AG04450 (cell line): ENCODE results near the gene TMEM150B. TPM values are rescaled to one million over a fixed set of nuclear protein-coding genes. Genes with fewer than 3 reads are reported as not detected.

ENCODE experiments used
- CTCF ChIA-PET: fragments of 300-600, 350-600 bp; formaldehyde crosslinking; extraction: SDS; loops from one replicate; lab custom pipeline; 2022; ENCODE audit warnings: antibody characterized with exemption, inconsistent platforms; lab: Charles Lee
- POLR2A ChIA-PET: fragments of 350-600 bp; formaldehyde crosslinking; extraction: SDS; loops from one replicate; lab custom pipeline; 2021; ENCODE audit warnings: antibody characterized with exemption, inconsistent platforms; lab: Yijun Ruan, JAX
- DNase-seq: peaks from one replicate; pipeline ENCODE4 v3.0.0-alpha.2; 2011; ENCODE audit warnings: low read depth, low spot score
- H3K27ac ChIP-seq: one replicate; pipeline ENCODE4 v1.5.1; 2012; ENCODE audit warnings: low read depth, low read length, control low read depth
- H3K27me3 ChIP-seq: one replicate; pipeline ENCODE4 v1.6.0; 2012; ENCODE audit warnings: low read length; ENCODE audit not compliant: control insufficient read depth, insufficient read depth
- H3K4me3 ChIP-seq: 2 replicates; pipeline ENCODE4 v1.5.1; 2011; ENCODE audit warnings: mild to moderate bottlenecking, low read depth, low read length, control low read depth
- H3K9me3 ChIP-seq: 2 replicates; pipeline ENCODE4 v1.5.1; 2012; ENCODE audit warnings: low read length; ENCODE audit not compliant: control insufficient read depth, insufficient read depth
- polyA plus RNA-seq: library from polyadenylated mRNA; depleted of rRNA; stranded (reverse); fragments of >200 nt; gene quantifications from 2 replicates; pipeline ENCODE4 v1.2.3, GENCODE V29; 2011
- TF ChIP-seq, protein P1 (sequence below): IDR thresholded peaks from 2 replicates; pipeline ENCODE4 v1.5.1; 2011; ENCODE audit warnings: low read depth, low read length, control low read depth, inconsistent platforms

Gene TMEM150B
- polyA plus RNA-seq, 1 experiment: not detected

DNA sequence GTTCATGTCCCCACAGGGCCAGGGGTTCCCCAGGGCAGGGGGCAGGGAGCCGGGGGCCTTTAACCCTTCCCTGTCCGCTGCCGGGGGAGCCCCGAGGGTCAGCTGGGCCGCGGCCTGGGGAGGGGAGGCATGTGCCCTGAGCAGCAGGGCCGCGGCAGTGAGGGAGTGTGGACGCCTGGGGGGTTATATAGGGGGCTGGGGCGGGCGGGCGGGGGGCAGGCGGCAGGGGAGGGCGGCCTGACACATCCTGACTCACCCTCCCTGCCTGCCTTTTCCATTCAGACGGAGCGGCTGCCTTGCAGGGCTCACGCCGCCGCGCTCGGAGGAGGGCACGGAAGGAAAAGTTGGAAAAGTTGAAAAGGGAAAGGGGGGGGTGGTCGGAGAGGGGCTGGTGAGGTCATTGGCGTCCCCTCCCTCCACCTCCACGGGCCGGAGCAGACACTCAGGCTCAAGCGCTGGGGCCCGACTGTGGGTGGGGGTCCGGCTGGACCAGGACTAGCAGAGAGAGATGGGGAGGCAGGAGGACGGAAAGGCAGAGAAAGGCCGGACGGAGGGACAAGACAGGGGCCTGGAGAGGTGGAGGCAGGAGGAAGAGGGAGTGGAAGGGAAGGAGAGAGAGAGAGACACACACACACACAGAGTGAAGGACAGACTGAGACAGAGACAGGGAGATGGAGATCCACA is 45.3 kb upstream of the TMEM150B start, which contains the start of gene IL11:
Gene IL11 (minus strand): TSS at position 159 of the 684 bp plus-strand sequence. CDS start 153 bp downstream, at position 6.
- ChIA-PET POLR2A (interaction anchor here (1.0 to 3.0 kb wide), 7 partner anchors 13 to 284 kb away, joined by 3 to 27 read pairs (median 6); partner anchors contain the start of genes KMT5C, TMEM238, U2AF2 and UBE2S), CTCF (no interaction called here)
- peak within 1 kb of the TSS; percentile 85 for H3K27ac ChIP-seq
- peak within 1 kb of the TSS; percentile 76 for H3K4me3 ChIP-seq
- H3K9me3 ChIP-seq: no peaks in the 10 kb centered on the region; the same call in 1 of the 2 replicates
- TF ChIP-seq, protein P1, sequence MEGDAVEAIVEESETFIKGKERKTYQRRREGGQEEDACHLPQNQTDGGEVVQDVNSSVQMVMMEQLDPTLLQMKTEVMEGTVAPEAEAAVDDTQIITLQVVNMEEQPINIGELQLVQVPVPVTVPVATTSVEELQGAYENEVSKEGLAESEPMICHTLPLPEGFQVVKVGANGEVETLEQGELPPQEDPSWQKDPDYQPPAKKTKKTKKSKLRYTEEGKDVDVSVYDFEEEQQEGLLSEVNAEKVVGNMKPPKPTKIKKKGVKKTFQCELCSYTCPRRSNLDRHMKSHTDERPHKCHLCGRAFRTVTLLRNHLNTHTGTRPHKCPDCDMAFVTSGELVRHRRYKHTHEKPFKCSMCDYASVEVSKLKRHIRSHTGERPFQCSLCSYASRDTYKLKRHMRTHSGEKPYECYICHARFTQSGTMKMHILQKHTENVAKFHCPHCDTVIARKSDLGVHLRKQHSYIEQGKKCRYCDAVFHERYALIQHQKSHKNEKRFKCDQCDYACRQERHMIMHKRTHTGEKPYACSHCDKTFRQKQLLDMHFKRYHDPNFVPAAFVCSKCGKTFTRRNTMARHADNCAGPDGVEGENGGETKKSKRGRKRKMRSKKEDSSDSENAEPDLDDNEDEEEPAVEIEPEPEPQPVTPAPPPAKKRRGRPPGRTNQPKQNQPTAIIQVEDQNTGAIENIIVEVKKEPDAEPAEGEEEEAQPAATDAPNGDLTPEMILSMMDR: no peak
- no peak for DNase-seq
- no peaks in the 10 kb centered on the region for H3K27me3 ChIP-seq

DNA sequence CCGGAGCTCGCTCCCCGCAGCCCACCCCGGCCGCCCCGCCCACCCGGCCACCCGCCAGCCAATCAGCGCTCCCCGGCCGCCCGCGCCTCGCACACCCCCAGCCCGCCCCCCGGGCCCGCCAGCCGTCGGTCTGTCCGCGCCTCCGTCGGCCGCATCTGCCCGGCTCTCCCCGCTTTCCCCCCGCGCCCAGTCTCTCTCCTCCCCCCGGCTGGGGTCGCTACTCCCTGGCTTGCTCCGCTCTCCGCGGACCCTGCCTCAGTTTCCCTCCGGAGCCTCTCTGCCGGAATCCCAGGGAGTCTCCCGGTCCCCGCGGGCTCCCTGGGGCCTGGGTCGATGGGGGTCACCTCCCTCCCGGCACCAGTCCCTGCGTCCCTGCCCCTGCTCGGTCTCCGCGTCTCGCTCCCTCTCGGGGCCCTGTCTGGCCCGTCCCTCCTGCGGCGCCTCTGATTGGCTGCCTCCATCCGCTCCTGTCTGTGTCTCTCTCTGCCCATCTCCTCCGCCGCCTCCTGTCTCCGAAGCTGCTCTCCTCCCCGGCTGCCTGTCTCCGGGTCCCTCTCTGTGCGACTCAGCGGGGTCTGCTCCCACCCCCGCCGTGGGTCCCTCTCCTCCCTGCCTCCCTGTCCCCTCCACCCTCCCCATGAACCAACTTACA is 44.6 kb upstream of the TMEM150B start:
- Histone ChIP-seq H3K4me3 (peak overlapping the region; percentile 76), H3K27me3 (no peaks in the 10 kb centered on the region), H3K9me3 (no peaks in the 10 kb centered on the region; the same call in 1 of the 2 replicates), H3K27ac (peak overlapping the region; percentile 85)
- ChIA-PET CTCF (no interaction called here), POLR2A (interaction anchor here (1.0 to 3.0 kb wide), 8 partner anchors 14 to 285 kb away, joined by 3 to 27 read pairs (median 6); partner anchors contain the start of genes KMT5C, TMEM238, U2AF2 and UBE2S)
- peak; percentile 42 for DNase-seq
- TF ChIP-seq, protein P1: no peak

DNA sequence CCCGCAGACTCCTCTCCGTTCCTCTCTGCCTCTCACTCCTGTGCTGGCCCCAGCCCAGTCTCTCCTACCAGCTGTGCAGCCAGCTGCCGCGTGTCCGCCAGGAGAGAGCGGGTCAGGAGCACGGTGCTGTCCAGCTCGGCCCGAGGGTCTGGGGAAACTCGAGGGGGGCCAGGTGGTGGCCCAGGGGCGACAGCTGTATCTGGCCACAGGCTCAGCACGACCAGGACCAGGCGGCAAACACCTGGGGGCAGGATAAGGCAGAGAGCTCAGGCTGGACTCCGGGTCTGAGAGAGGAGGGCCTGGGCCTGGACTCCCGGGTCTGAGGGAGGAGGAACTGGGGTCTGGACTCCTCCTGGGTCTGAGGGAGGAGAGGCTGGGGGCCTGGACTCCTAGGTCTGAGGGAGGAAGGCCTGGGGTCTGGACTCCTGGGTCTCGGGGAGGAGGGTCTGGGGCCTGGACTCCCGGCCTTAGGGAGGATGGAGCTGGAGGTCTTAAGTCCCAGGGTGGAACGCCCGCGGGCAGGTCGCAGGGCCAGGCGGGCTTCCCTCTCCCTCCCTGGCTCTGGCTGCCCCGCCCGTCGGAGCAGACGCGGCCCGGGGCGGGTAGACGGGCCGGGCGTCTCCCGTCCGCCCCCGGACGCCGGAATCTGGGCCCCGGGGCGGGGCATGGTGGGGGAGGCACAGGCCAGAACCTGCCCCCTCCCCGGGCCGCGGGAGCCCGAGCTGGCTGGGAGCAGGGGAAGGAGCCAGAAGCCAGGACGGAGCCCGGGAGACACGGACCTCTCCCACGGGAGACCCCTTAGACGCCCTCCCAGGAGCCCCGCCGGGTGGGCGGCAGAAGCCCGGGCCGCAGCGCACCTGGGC is 43.8 kb upstream of the TMEM150B start:
- Histone ChIP-seq H3K9me3 (no peaks in the 10 kb centered on the region; the same call in 1 of the 2 replicates), H3K27me3 (no peaks in the 10 kb centered on the region), H3K27ac (peak overlapping the region; percentile 75), H3K4me3 (peak overlapping the region; percentile 62)
- no peak for DNase-seq
- ChIA-PET POLR2A (interaction anchor here (0.5 to 3.0 kb wide), 7 partner anchors 15 to 286 kb away, joined by 3 to 27 read pairs (median 4); partner anchors contain the start of genes KMT5C, TMEM238, TNNI3 and U2AF2), CTCF (interaction anchor here (0.6 kb wide), 1 partner anchor 69 kb away, joined by 3 read pairs; no protein-coding TSS in a partner anchor)
- TF ChIP-seq, protein P1: no peak

DNA sequence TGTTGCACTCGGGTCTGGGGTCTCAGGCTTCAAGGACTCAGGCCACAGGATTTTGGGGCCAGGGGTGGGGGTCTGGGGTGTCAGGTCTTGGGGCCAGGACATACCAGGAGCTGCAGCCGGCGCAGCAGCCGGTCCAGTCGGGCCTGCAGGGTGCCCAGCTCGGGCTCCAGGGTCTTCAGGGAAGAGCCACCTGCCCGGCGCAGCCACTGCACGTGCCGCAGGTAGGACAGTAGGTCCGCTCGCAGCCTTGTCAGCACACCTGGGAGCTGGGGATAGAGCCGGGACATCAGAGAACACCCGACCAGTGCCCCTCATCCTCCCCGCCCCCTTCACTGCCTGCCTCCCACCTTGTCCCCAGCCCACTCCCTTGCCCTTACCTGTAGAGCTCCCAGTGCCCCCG is 43.0 kb upstream of the TMEM150B start:
- TF ChIP-seq, protein P1: no peak
- Histone ChIP-seq H3K4me3 (peak overlapping the region; percentile 62), H3K27ac (peak overlapping the region; percentile 75), H3K27me3 (no peaks in the 10 kb centered on the region), H3K9me3 (no peaks in the 10 kb centered on the region; the same call in 1 of the 2 replicates)
- ChIA-PET POLR2A (interaction anchor here (0.5 to 3.0 kb wide), 6 partner anchors 16 to 210 kb away, joined by 3 to 27 read pairs (median 12); partner anchors contain the start of genes KMT5C, TMEM238, TNNI3 and UBE2S), CTCF (no interaction called here)
- DNase-seq: no peak
